GM21786 (cell line): Measurements from ENCODE around the gene PCDH11X.
"Not testable (repeated sequence)": the region's sequence is repeated elsewhere in the genome, so short reads cannot be mapped to it uniquely, and the experiment has no call there.

ENCODE experiments used
- ATAC-seq: cut with Tn5 transposase; IDR thresholded peaks from one replicate; pipeline ENCODE4 v1.9.1; 2021; ENCODE audit not compliant: unreplicated experiment

Gene PCDH11X, protein sequence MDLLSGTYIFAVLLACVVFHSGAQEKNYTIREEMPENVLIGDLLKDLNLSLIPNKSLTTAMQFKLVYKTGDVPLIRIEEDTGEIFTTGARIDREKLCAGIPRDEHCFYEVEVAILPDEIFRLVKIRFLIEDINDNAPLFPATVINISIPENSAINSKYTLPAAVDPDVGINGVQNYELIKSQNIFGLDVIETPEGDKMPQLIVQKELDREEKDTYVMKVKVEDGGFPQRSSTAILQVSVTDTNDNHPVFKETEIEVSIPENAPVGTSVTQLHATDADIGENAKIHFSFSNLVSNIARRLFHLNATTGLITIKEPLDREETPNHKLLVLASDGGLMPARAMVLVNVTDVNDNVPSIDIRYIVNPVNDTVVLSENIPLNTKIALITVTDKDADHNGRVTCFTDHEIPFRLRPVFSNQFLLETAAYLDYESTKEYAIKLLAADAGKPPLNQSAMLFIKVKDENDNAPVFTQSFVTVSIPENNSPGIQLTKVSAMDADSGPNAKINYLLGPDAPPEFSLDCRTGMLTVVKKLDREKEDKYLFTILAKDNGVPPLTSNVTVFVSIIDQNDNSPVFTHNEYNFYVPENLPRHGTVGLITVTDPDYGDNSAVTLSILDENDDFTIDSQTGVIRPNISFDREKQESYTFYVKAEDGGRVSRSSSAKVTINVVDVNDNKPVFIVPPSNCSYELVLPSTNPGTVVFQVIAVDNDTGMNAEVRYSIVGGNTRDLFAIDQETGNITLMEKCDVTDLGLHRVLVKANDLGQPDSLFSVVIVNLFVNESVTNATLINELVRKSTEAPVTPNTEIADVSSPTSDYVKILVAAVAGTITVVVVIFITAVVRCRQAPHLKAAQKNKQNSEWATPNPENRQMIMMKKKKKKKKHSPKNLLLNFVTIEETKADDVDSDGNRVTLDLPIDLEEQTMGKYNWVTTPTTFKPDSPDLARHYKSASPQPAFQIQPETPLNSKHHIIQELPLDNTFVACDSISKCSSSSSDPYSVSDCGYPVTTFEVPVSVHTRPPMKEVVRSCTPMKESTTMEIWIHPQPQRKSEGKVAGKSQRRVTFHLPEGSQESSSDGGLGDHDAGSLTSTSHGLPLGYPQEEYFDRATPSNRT (N-terminal part only)

DNA sequence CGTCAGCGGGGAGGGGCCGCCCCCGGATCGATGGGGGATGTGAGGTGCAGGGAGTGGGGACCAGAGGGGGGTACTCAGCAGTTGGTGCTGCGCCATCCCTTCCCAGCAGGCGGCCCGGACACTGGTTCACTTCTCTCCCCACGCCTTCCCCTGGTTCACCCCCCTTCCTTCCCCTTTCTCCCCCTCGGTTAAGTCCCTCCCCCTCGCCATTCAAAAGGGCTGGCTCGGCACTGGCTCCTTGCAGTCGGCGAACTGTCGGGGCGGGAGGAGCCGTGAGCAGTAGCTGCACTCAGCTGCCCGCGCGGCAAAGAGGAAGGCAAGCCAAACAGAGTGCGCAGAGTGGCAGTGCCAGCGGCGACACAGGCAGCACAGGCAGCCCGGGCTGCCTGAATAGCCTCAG, at the start of gene PCDH11X:
Gene PCDH11X, plus strand, starts transcription at position 241 of the 400 bp plus-strand sequence. CDS start 56,130 bp downstream, outside the sequence.
- not testable (repeated sequence) for ATAC-seq

DNA sequence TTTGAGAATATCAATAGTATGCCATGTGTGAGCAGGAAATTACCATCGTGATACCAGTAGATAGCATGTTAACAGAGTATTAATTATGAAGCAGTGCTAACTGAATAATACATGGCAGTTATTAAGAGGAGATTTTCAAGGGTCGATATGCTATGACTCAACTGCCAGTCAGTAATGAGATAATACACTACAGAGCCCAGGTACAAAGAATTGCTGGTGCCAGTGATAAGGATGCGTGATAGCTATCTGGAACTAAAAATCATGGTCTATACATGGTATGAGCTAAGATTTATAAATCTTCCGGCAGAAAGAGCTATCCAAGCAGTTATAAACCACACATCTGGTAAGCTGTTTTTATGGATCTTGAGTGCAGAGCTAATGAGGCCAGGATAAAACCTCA, 31.7 kb upstream of the PCDH11X start:
- not testable (repeated sequence) for ATAC-seq

GRCh38 chrX:91753022-91753421, 26.2 kb upstream of the PCDH11X start:
- not testable (repeated sequence) for ATAC-seq

- ATAC-seq, result peak; percentile 99
These were observed 8.3 kb upstream of the PCDH11X start for GRCh38 chrX:91770619-91771488.

DNA sequence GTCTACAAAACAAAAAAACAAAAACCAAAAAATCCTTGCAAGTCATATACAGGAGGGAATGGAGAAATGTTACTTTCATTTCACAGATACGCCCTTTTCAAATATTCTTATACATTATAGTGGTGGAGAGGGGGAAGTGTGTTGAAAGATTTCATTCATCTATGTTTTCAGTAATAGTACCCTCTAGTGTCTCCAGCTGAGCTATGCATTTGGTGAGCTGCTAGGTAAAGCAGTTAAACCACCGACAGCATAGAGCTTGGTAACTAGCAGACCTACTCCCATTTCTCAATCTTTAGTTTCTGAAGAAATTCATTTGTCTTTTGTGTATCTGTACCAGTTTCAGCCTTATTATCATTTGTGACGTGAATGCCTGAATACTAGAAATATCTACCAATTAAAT, 5.2 kb upstream of the PCDH11X start:
- not testable (repeated sequence) for ATAC-seq

- ATAC-seq, result not testable (repeated sequence)
These were observed 833 bp downstream of the PCDH11X start for GRCh38 chrX:91780008-91780407.

- not testable (repeated sequence) for ATAC-seq
These were observed 1.5 kb downstream of the PCDH11X start for GRCh38 chrX:91780698-91781097.

- not testable (repeated sequence) for ATAC-seq
These were observed 2.6 kb downstream of the PCDH11X start for GRCh38 chrX:91781553-91782298.

DNA sequence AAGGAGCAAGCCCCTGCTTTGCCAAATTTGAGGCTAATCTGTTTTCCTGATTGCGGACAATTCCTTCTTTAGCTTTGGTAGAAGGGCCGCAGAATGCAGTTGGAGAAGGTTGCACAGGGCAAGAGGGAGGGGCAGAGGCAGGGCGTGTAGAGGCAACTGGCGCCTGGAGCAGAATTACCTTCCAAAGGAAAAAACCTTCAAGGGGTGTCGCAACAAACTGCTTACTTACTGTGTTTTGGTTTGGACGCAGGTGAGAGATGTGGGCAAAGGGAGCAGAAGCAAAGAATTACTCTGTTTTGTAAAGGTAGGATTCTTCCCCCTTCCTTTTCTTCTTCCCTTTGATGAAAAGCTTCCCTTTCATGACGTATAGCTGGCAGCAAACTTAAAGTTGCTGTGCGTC, 3.6 kb downstream of the PCDH11X start:
- ATAC-seq, result not testable (repeated sequence)

- ATAC-seq, result not testable (repeated sequence)
These were observed 38.4 kb downstream of the PCDH11X start for GRCh38 chrX:91817537-91817936.

GRCh38 chrX:91825321-91825720, 46.1 kb downstream of the PCDH11X start:
- not testable (repeated sequence) for ATAC-seq
